ENCODE results near the gene PTPRE. TPM values are rescaled to one million over a fixed set of nuclear protein-coding genes. Genes with fewer than 3 reads are reported as not detected.

The PTPRE gene
- total and polyA plus RNA-seq, 9 donors: 2.1 to 15.5 (median 6.9) TPM

- H3K4me3 ChIP-seq: no peak overlapping the region
- H3K27me3 ChIP-seq: no peaks in the 10 kb centered on the region
- no peak overlapping the region for H3K27ac ChIP-seq
- no peaks in the 10 kb centered on the region for H3K9me3 ChIP-seq
- DNase-seq: no peak
- intact Hi-C loops (cut with DNase I): no loop called here
- H3K36me3 ChIP-seq: no peaks in the 10 kb centered on the region
- no peaks in the 10 kb centered on the region for H3K4me1 ChIP-seq (ENCODE audit: insufficient read depth)
- WGBS, 3 donors: 73 to 85% (median 81%) methylated on average over 3 of the region's 3 CpGs
- TF ChIP-seq, protein P1, sequence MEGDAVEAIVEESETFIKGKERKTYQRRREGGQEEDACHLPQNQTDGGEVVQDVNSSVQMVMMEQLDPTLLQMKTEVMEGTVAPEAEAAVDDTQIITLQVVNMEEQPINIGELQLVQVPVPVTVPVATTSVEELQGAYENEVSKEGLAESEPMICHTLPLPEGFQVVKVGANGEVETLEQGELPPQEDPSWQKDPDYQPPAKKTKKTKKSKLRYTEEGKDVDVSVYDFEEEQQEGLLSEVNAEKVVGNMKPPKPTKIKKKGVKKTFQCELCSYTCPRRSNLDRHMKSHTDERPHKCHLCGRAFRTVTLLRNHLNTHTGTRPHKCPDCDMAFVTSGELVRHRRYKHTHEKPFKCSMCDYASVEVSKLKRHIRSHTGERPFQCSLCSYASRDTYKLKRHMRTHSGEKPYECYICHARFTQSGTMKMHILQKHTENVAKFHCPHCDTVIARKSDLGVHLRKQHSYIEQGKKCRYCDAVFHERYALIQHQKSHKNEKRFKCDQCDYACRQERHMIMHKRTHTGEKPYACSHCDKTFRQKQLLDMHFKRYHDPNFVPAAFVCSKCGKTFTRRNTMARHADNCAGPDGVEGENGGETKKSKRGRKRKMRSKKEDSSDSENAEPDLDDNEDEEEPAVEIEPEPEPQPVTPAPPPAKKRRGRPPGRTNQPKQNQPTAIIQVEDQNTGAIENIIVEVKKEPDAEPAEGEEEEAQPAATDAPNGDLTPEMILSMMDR (IDR thresholded peaks at IDR 0.05): no peak
- no peak for TF ChIP-seq EP300 (IDR thresholded peaks at IDR 0.05)
- no peak for TF ChIP-seq POLR2A (IDR thresholded peaks at IDR 0.05)
These were observed 42.9 kb downstream of the PTPRE start for GRCh38 chr10:127949831-127950230.

GRCh38 chr10:127951861-127952574, 45.1 kb downstream of the PTPRE start:
- no peaks in the 10 kb centered on the region for H3K9me3 ChIP-seq
- H3K27ac ChIP-seq: no peak overlapping the region
- intact Hi-C loops (cut with DNase I): no loop called here
- no peak overlapping the region for H3K4me3 ChIP-seq
- no peaks in the 10 kb centered on the region for H3K36me3 ChIP-seq
- H3K27me3 ChIP-seq: no peaks in the 10 kb centered on the region
- WGBS, 3 donors: 72 to 88% (median 81%) methylated on average over 2 of the region's 2 CpGs
- no peaks in the 10 kb centered on the region for H3K4me1 ChIP-seq (ENCODE audit: insufficient read depth)
- TF ChIP-seq POLR2A (IDR thresholded peaks at IDR 0.05) (no peak), EP300 (IDR thresholded peaks at IDR 0.05) (no peak)
- TF ChIP-seq, protein P1 (IDR thresholded peaks at IDR 0.05): no peak
- no peak for DNase-seq

- Histone ChIP-seq H3K9me3 (no peaks in the 10 kb centered on the region), H3K27ac (no peak overlapping the region), H3K4me1 (ENCODE audit: insufficient read depth) (no peaks in the 10 kb centered on the region), H3K27me3 (no peaks in the 10 kb centered on the region), H3K4me3 (no peak overlapping the region), H3K36me3 (no peaks in the 10 kb centered on the region)
- intact Hi-C loops (cut with DNase I): no loop called here
- WGBS, 3 donors: 72 to 96% (median 75%) methylated on average over 2 of the region's 2 CpGs
- no peak for DNase-seq
- TF ChIP-seq EP300 (IDR thresholded peaks at IDR 0.05): no peak
- TF ChIP-seq, protein P1 (IDR thresholded peaks at IDR 0.05): no peak
- no peak for TF ChIP-seq POLR2A (IDR thresholded peaks at IDR 0.05)
These were observed 45.6 kb downstream of the PTPRE start for GRCh38 chr10:127952575-127952869.

DNA sequence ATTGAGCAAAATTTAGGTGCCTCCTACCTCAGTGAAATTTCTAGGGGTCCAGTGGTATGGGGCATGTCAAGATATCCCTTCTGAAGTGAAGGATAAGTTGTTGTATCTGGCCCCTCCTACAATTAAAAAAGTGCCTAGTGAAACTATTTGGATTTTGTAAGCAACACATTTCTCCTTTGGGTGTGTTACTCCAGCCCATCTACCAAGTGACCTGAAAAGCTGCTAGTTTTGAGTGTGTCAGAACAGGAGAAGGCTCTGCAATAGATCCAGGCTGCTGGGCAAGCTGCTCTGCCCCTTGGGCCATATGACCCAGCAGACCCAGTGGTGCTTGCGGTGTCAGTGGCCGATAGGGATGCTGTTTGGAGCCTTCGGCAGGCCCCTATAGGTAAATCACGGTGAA, 46.0 kb downstream of the PTPRE start:
- intact Hi-C loops (cut with DNase I): no loop called here
- no peak for TF ChIP-seq POLR2A (IDR thresholded peaks at IDR 0.05)
- TF ChIP-seq, protein P1 (IDR thresholded peaks at IDR 0.05): no peak
- TF ChIP-seq EP300 (IDR thresholded peaks at IDR 0.05): no peak
- no peaks in the 10 kb centered on the region for H3K4me1 ChIP-seq (ENCODE audit: insufficient read depth)
- DNase-seq: no peak
- no peaks in the 10 kb centered on the region for H3K27me3 ChIP-seq
- 69 to 92% (median 92%) methylated on average over 4 of the region's 4 CpGs for WGBS, 3 donors
- no peaks in the 10 kb centered on the region for H3K9me3 ChIP-seq
- no peak overlapping the region for H3K27ac ChIP-seq
- H3K4me3 ChIP-seq: no peak overlapping the region
- no peaks in the 10 kb centered on the region for H3K36me3 ChIP-seq
